Mammary epithelial cell (primary cell): ENCODE data around the gene SRC.

Source experiments
- EZH2 ChIP-seq: IDR thresholded peaks from 2 replicates; pipeline ENCODE4 v1.6.1; 2012; ENCODE audit warnings: low read length, inconsistent platforms, borderline replicate concordance
- TF ChIP-seq, protein P1 (sequence below), 2 donors: IDR thresholded peaks in 1 of 2; conservative IDR thresholded peaks in 1 of 2; 2 replicates each; pipeline ENCODE4 v1.5.1; 2011 to 2012; ENCODE audit warnings: inconsistent platforms in 2 of 2, low read length in 2 of 2, mild to moderate bottlenecking in 2 of 2, control low read depth in 1 of 2, low read depth in 1 of 2; ENCODE audit not compliant: insufficient read depth in 1 of 2; ENCODE audit errors: extremely low read depth in 1 of 2

DNA sequence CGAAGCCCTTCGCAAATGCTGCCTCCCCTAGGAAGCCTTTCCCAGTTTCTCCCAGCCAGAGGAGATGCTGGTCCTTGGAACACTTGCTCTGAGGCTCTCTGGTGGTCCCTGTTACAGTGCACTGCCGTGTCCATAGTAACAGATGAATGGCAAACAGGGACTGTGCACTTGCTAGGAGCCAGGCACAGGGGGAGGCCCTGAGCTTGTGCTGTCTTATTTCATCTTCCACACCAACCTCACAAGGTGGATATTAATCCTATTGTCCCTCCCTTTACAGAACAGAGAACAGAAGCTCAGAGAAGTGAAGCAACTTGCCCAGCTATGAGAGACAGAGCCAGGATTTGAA lies 19.0 kb downstream of the SRC start:
- TF ChIP-seq, protein P1, sequence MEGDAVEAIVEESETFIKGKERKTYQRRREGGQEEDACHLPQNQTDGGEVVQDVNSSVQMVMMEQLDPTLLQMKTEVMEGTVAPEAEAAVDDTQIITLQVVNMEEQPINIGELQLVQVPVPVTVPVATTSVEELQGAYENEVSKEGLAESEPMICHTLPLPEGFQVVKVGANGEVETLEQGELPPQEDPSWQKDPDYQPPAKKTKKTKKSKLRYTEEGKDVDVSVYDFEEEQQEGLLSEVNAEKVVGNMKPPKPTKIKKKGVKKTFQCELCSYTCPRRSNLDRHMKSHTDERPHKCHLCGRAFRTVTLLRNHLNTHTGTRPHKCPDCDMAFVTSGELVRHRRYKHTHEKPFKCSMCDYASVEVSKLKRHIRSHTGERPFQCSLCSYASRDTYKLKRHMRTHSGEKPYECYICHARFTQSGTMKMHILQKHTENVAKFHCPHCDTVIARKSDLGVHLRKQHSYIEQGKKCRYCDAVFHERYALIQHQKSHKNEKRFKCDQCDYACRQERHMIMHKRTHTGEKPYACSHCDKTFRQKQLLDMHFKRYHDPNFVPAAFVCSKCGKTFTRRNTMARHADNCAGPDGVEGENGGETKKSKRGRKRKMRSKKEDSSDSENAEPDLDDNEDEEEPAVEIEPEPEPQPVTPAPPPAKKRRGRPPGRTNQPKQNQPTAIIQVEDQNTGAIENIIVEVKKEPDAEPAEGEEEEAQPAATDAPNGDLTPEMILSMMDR (conservative IDR thresholded peaks at IDR 0.05 in 1 of 2, IDR thresholded peaks at IDR 0.05 in 1 of 2; ENCODE audit: extremely low read depth in 1 of 2, insufficient read depth in 1 of 2, low read depth in 1 of 2, low read length in 2 of 2): no peak
- TF ChIP-seq EZH2: no peak
